GM23338 (cell line): Measurements from ENCODE around the gene LOXL4. TPM values are rescaled to one million over a fixed set of nuclear protein-coding genes. Genes with fewer than 3 reads are reported as not detected.

Experiments
- ATAC-seq: fragments of 200-7000 bp; cut with Tn5 transposase; 3 replicates; pipeline ENCODE4 v1.9.1; 2020
- DNase-seq: peaks from one replicate; pipeline ENCODE4 v3.0.0-alpha.2; 2015; ENCODE audit warnings: low spot score
- H2AFZ ChIP-seq: fragments of 200-600 bp; sonication (generic); 2 replicates; pipeline ENCODE4 v1.8.0; 2016; ENCODE audit warnings: antibody characterized with exemption, mild to moderate bottlenecking, moderate library complexity
- H3F3A ChIP-seq: fragments of 200-600 bp; sonication (generic); replicated peaks from 2 replicates; pipeline ENCODE4 v1.8.0; 2017; ENCODE audit warnings: antibody characterized with exemption, mixed run types, low read depth
- H3K27ac ChIP-seq: fragments of 200-600 bp; sonication (generic); 2 replicates; pipeline ENCODE4 v1.6.1; 2016; ENCODE audit warnings: low read depth
- H3K27me3 ChIP-seq: fragments of 200-600 bp; sonication (generic); 2 replicates; pipeline ENCODE4 v1.8.0; 2016; ENCODE audit warnings: mild to moderate bottlenecking, mixed run types, moderate library complexity; ENCODE audit not compliant: insufficient read depth
- H3K36me3 ChIP-seq: fragments of 200-600 bp; sonication (generic); 2 replicates; pipeline ENCODE4 v1.8.0; 2016; ENCODE audit warnings: mild to moderate bottlenecking; ENCODE audit not compliant: insufficient read depth
- H3K4me1 ChIP-seq: fragments of 200-600 bp; sonication (generic); 2 replicates; pipeline ENCODE4 v1.8.0; 2016; ENCODE audit warnings: mild to moderate bottlenecking, moderate library complexity; ENCODE audit not compliant: insufficient read depth
- H3K4me2 ChIP-seq: fragments of 200-600 bp; sonication (generic); 2 replicates; pipeline ENCODE4 v1.7.1; 2017; ENCODE audit warnings: mixed run types
- H3K4me3 ChIP-seq: fragments of 200-600 bp; sonication (generic); 2 replicates; pipeline ENCODE4 v1.6.1; 2016; ENCODE audit warnings: mixed run types
- H3K79me2 ChIP-seq: fragments of 200-600 bp; sonication (generic); replicated peaks from 2 replicates; pipeline ENCODE4 v1.8.0; 2017; ENCODE audit warnings: mild to moderate bottlenecking; ENCODE audit not compliant: insufficient read depth
- H3K9me2 ChIP-seq: fragments of 200-600 bp; sonication (generic); 2 replicates; pipeline ENCODE4 v1.8.0; 2017; ENCODE audit not compliant: insufficient read depth
- H4K20me1 ChIP-seq: fragments of 200-600 bp; sonication (generic); replicated peaks from 2 replicates; pipeline ENCODE4 v1.8.0; 2017; ENCODE audit warnings: mild to moderate bottlenecking; ENCODE audit not compliant: insufficient read depth
- H3K27ac Mint-ChIP-seq: 2 replicates; pipeline ENCODE4 v1.8.0; 2020; ENCODE audit warnings: inconsistent platforms, mild to moderate bottlenecking, moderate library complexity, mixed read lengths
- H3K27me3 Mint-ChIP-seq: 3 replicates; pipeline ENCODE4 v1.8.0; 2022; ENCODE audit warnings: low read depth, mild to moderate bottlenecking, moderate library complexity, mixed read lengths, inconsistent platforms; ENCODE audit not compliant: insufficient read depth, poor library complexity
- H3K36me3 Mint-ChIP-seq: 3 replicates; pipeline ENCODE4 v1.8.0; 2021; ENCODE audit warnings: low read depth, mild to moderate bottlenecking, inconsistent platforms, moderate library complexity, mixed read lengths
- H3K4me1 Mint-ChIP-seq: 3 replicates; pipeline ENCODE4 v1.8.0; 2020; ENCODE audit warnings: mild to moderate bottlenecking, inconsistent platforms, mixed read lengths
- H3K4me3 Mint-ChIP-seq: 3 replicates; pipeline ENCODE4 v1.8.0; 2021; ENCODE audit warnings: moderate library complexity, mild to moderate bottlenecking, inconsistent platforms, mixed read lengths
- H3K9me3 Mint-ChIP-seq: 3 replicates; pipeline ENCODE4 v1.8.0; 2020; ENCODE audit warnings: moderate library complexity, mild to moderate bottlenecking, inconsistent platforms, mixed read lengths
- CREB1 ChIP-seq: fragments of 250-450 bp; sonication (Bioruptor Pico); IDR thresholded peaks from 2 replicates; pipeline ENCODE4 v1.5.0; 2020; ENCODE audit warnings: low read depth, mild to moderate bottlenecking, moderate library complexity
- CTCF ChIP-seq, 2 experiments: fragments of 200-600 bp in 1 of 2; sonication (generic) in 1 of 2; conservative IDR thresholded peaks; 2 replicates each; pipeline versions ENCODE4 v1.5.1 to v1.6.1; 2016 to 2017; ENCODE audit warnings: antibody characterized with exemption in 2 of 2, low read depth in 2 of 2, mild to moderate bottlenecking in 2 of 2, moderate library complexity in 1 of 2
- ETS1 ChIP-seq: IDR thresholded peaks from 2 replicates; pipeline ENCODE4 v1.6.1; 2016; ENCODE audit warnings: antibody characterized with exemption
- EZH2 ChIP-seq: fragments of 200-600 bp; sonication (generic); IDR thresholded peaks from one replicate; pipeline ENCODE4 v1.8.0; 2017; ENCODE audit warnings: antibody characterized with exemption, mild to moderate bottlenecking, low read depth; ENCODE audit not compliant: unreplicated experiment
- EZH2phosphoT487 ChIP-seq: fragments of 200-600 bp; sonication (generic); IDR thresholded peaks from one replicate; pipeline ENCODE4 v1.8.1; 2018; ENCODE audit warnings: antibody characterized with exemption; ENCODE audit not compliant: unreplicated experiment
- JUNB ChIP-seq: IDR thresholded peaks from one replicate; pipeline ENCODE4 v1.6.1; 2016; ENCODE audit warnings: antibody characterized with exemption; ENCODE audit not compliant: unreplicated experiment
- NANOG ChIP-seq: IDR thresholded peaks from 2 replicates; pipeline ENCODE4 v1.6.1; 2016; ENCODE audit warnings: antibody characterized with exemption, borderline replicate concordance
- POLR2AphosphoS5 ChIP-seq: IDR thresholded peaks from 2 replicates; pipeline ENCODE4 v1.6.1; 2016; ENCODE audit warnings: antibody characterized with exemption, low read depth
- REST ChIP-seq: IDR thresholded peaks from one replicate; pipeline ENCODE4 v1.6.1; 2018; ENCODE audit warnings: antibody characterized with exemption; ENCODE audit not compliant: unreplicated experiment
- STAT1 ChIP-seq: IDR thresholded peaks from one replicate; pipeline ENCODE4 v1.6.1; 2016; ENCODE audit warnings: antibody characterized with exemption; ENCODE audit not compliant: unreplicated experiment
- ZNF114 ChIP-seq: fragments of 250-450 bp; sonication (Bioruptor Pico); IDR thresholded peaks from 2 replicates; pipeline ENCODE4 v1.5.0; 2020; ENCODE audit warnings: mild to moderate bottlenecking, moderate library complexity
- ZNF331 ChIP-seq: fragments of 250-450 bp; sonication (Bioruptor Pico); IDR thresholded peaks from 2 replicates; pipeline ENCODE4 v1.5.0; 2020; ENCODE audit warnings: low read depth, mild to moderate bottlenecking, moderate library complexity
- ZNF462 ChIP-seq: fragments of 250-450 bp; sonication (Bioruptor Pico); IDR thresholded peaks from 2 replicates; pipeline ENCODE4 v1.5.0; 2020; ENCODE audit warnings: mild to moderate bottlenecking, moderate library complexity
- polyA plus RNA-seq: library from polyadenylated mRNA; unstranded; fragments of >200 nt; fragmentation: Nextera tagmentation; extraction: Ambion mirVana; gene quantifications from 2 replicates; pipeline ENCODE4 v1.2.1, GENCODE V29; 2016
- total RNA-seq: library from RNA; depleted of rRNA; stranded (reverse); fragments of >200 nt; shearing (Covaris generic); gene quantifications from 2 replicates; pipeline ENCODE4 v1.2.3, GENCODE V29; 2014

Gene LOXL4
- total and polyA plus RNA-seq, 2 experiments from 2014 or later, result 0.21 to 0.38 TPM

- TF ChIP-seq REST, result no peak
- no peak for TF ChIP-seq STAT1
- no peak for TF ChIP-seq CREB1 (CRISPR knock-in tag)
- no peak for TF ChIP-seq ETS1
- no peak for TF ChIP-seq JUNB
- no peak for TF ChIP-seq ZNF114
- no peak for TF ChIP-seq POLR2AphosphoS5
- TF ChIP-seq EZH2phosphoT487, result no peak
- TF ChIP-seq NANOG, result no peak
- TF ChIP-seq ZNF331, result no peak
- TF ChIP-seq ZNF462 (CRISPR knock-in tag), result no peak
- TF ChIP-seq CTCF (conservative IDR thresholded peaks at IDR 0.05; ENCODE audit: low read depth in 2 of 2), result no peak
- TF ChIP-seq EZH2, result no peak
- Histone ChIP-seq H3K27ac (no peak overlapping the region), H3K4me2 (no peak overlapping the region), H3K79me2 (no peaks in the 10 kb centered on the region), H2AFZ (no peak overlapping the region), H4K20me1 (no peaks in the 10 kb centered on the region), H3K4me3 (no peak overlapping the region), H3K4me1 (peaks cover 7% of the 10 kb centered on the region; the same call in 1 of the 2 replicates), H3K36me3 (no peaks in the 10 kb centered on the region), H3F3A (no peaks in the 10 kb centered on the region), H3K27me3 (no peaks in the 10 kb centered on the region), H3K9me2 (no peaks in the 10 kb centered on the region)
- Mint-ChIP-seq H3K9me3 (no peaks in the 10 kb centered on the region), H3K4me1 (peaks cover 5% of the 10 kb centered on the region; the same call in 2 of the 3 replicates), H3K36me3 (no peaks in the 10 kb centered on the region), H3K4me3 (no peak overlapping the region), H3K27me3 (peaks cover 2% of the 10 kb centered on the region), H3K27ac (no peak overlapping the region)
- ATAC-seq (no peak), DNase-seq (no peak)
Observed at GRCh38 chr10:98314532-98315284, 46.7 kb upstream of the LOXL4 start.
